Lung (tissue), 12 donors: Measurements from ENCODE around the gene NAA30. TPM values are rescaled to one million over a fixed set of nuclear protein-coding genes. Genes with fewer than 3 reads are reported as not detected.
A peak's percentile ranks its signal among the peaks of the same experiment; 100 is the strongest.

Experiments
- ATAC-seq: fragments of 200-7000 bp; cut with Tn5 transposase; one replicate; pipeline ENCODE4 v1.9.1; 2020; ENCODE audit warnings: moderate number of reproducible peaks; ENCODE audit not compliant: insufficient read depth, low FRiP score
- DNase-seq, 3 donors: peaks; one replicate each; pipeline ENCODE4 v3.0.0-alpha.2; 2013 to 2017
- H3K27ac ChIP-seq, 2 donors: one replicate each; pipeline ENCODE4 v1.5.1; 2013; ENCODE audit warnings: mild to moderate bottlenecking in 2 of 2, moderate library complexity in 2 of 2, control low read depth in 1 of 2, inconsistent platforms in 1 of 2, low read depth in 1 of 2, low read length in 1 of 2
- H3K27me3 ChIP-seq, 3 donors: one replicate each; pipeline ENCODE4 v1.5.1; 2013; ENCODE audit warnings: low read length in 2 of 3; ENCODE audit not compliant: control insufficient read depth in 3 of 3, insufficient read depth in 3 of 3
- H3K36me3 ChIP-seq, 4 donors: one replicate each; pipeline ENCODE4 v1.5.1; 2013; ENCODE audit warnings: low read length in 4 of 4, mild to moderate bottlenecking in 1 of 4, moderate library complexity in 1 of 4; ENCODE audit not compliant: control insufficient read depth in 4 of 4, insufficient read depth in 4 of 4
- H3K4me1 ChIP-seq, 5 donors: one replicate each; pipeline ENCODE4 v1.5.1; 2013; ENCODE audit warnings: low read length in 5 of 5, mild to moderate bottlenecking in 2 of 5, moderate library complexity in 1 of 5; ENCODE audit not compliant: control insufficient read depth in 5 of 5, insufficient read depth in 5 of 5
- H3K4me3 ChIP-seq: one replicate; pipeline ENCODE4 v1.5.1; 2013; ENCODE audit warnings: mild to moderate bottlenecking, control low read depth, moderate library complexity
- H3K9ac ChIP-seq, 2 donors: one replicate each; pipeline ENCODE4 v1.5.1; 2013; ENCODE audit warnings: low read length in 2 of 2, control low read depth in 1 of 2; ENCODE audit not compliant: insufficient read depth in 1 of 2
- H3K9me3 ChIP-seq, 4 donors: one replicate each; pipeline ENCODE4 v1.5.1; 2013; ENCODE audit warnings: low read length in 3 of 4, mild to moderate bottlenecking in 1 of 4, moderate library complexity in 1 of 4; ENCODE audit not compliant: control insufficient read depth in 4 of 4, insufficient read depth in 3 of 4
- CTCF ChIP-seq: IDR thresholded peaks from 2 replicates; pipeline ENCODE4 v1.5.1; 2012; ENCODE audit warnings: mild to moderate bottlenecking; ENCODE audit errors: control extremely low read depth, extremely low read depth
- WGBS, 2 donors: extraction: QIAGEN DNeasy Blood & Tissue Kit; methylation state at CpG; one replicate each; pipeline ENCODE4 v1.1.7; 2013; 5-methylcytosine and 5-hydroxymethylcytosine counted together
- polyA plus RNA-seq, 2 donors: library from polyadenylated mRNA; stranded (reverse); fragments of 200-250 nt; gene quantifications; one replicate each; pipeline ENCODE4 v1.2.1, GENCODE V29; 2013
- total RNA-seq, 2 donors: library from RNA; depleted of rRNA in 1 of 2; stranded (reverse); fragments of >200 nt in 1 of 2; gene quantifications; one replicate each; pipeline ENCODE4 v1.2.1, GENCODE V29; 2014 to 2021
- donor health status: control.
- donor health status: control.
- donor health status: Bipolar disorder and iron deficiency.
- donor health status: healthy.
- donor health status: DM: yes; HTN: yes; CAD: no.

NAA30 gene
- total and polyA plus RNA-seq, 4 donors, result 2.8 to 22.2 (median 7.6) TPM

- Histone ChIP-seq H3K4me1 (no peaks in the 10 kb centered on the region), H3K9me3 (no peaks in the 10 kb centered on the region), H3K4me3 (no peak overlapping the region), H3K27me3 (peaks cover 0 to 31% (median 9%) of the 10 kb centered on the region in 3 donors), H3K27ac (no peak overlapping the region), H3K9ac (no peak overlapping the region), H3K36me3 (no peaks in the 10 kb centered on the region)
- no peak for ATAC-seq
- no peak for TF ChIP-seq CTCF
- DNase-seq, result no peak
Measured at GRCh38 chr14:57383125-57383745, 7.2 kb upstream of the NAA30 start.

- H3K4me3 ChIP-seq, result no peak overlapping the region
- no peak for ATAC-seq
Measured at GRCh38 chr14:57388067-57388466, 2.3 kb upstream of the NAA30 start.

GRCh38 chr14:57389646-57390036, 745 bp upstream of the NAA30 start:
- WGBS, 2 donors, result 49 to 52% methylated on average over 5 of the region's 5 CpGs
- peak overlapping the region; percentile 47 to 87 for H3K27ac ChIP-seq
- H3K36me3 ChIP-seq, result peaks cover 0 to 6% (median 0%) of the 10 kb centered on the region in 4 donors
- H3K4me3 ChIP-seq, result peak overlapping the region; percentile 74
- peaks cover 4 to 34% (median 7%) of the 10 kb centered on the region in 5 donors for H3K4me1 ChIP-seq
- ATAC-seq, result no peak
- H3K27me3 ChIP-seq, result peaks cover 0 to 18% (median 9%) of the 10 kb centered on the region in 3 donors
- TF ChIP-seq CTCF, result no peak
- DNase-seq, result peak in 1 of 3 donors; percentile 16
- no peaks in the 10 kb centered on the region for H3K9me3 ChIP-seq
- peak overlapping the region; percentile 64 to 84 for H3K9ac ChIP-seq

More at GRCh38 chr14:57388067-57388466, 2.3 kb upstream of the NAA30 start:
- no peak overlapping the region for H3K9ac ChIP-seq
- peak in 1 of 3 donors; percentile 36 for DNase-seq
- H3K27ac ChIP-seq, result no peak overlapping the region
- peaks cover 0 to 6% (median 0%) of the 10 kb centered on the region in 4 donors for H3K36me3 ChIP-seq
- H3K9me3 ChIP-seq, result no peaks in the 10 kb centered on the region
- H3K4me1 ChIP-seq, result peaks cover 4 to 22% (median 7%) of the 10 kb centered on the region in 5 donors
- peaks cover 0 to 22% (median 9%) of the 10 kb centered on the region in 3 donors for H3K27me3 ChIP-seq
- no peak for TF ChIP-seq CTCF
